Measurements from ENCODE around the gene RIMBP2.
"Not testable (repeated sequence)": the region's sequence is repeated elsewhere in the genome, so short reads cannot be mapped to it uniquely, and the experiment has no call there.

The RIMBP2 gene

GRCh38 chr12:130602251-130602650 is 113.8 kb downstream of the RIMBP2 start:
- no peak for DNase-seq (ENCODE audit: low spot score)

GRCh38 chr12:130601327-130601726 is 114.8 kb downstream of the RIMBP2 start:
- DNase-seq (ENCODE audit: low spot score): no peak

- DNase-seq (ENCODE audit: low spot score): no peak
These were observed 119.9 kb downstream of the RIMBP2 start for GRCh38 chr12:130596241-130596640.

GRCh38 chr12:130595566-130595965 is 120.5 kb downstream of the RIMBP2 start:
- no peak for DNase-seq (ENCODE audit: low spot score)

GRCh38 chr12:130593056-130593455 is 123.0 kb downstream of the RIMBP2 start:
- no peak for DNase-seq (ENCODE audit: low spot score)

- no peak for DNase-seq (ENCODE audit: low spot score)
These were observed 123.5 kb downstream of the RIMBP2 start for GRCh38 chr12:130592641-130593040.

- no peak for DNase-seq (ENCODE audit: low spot score)
These were observed 124.4 kb downstream of the RIMBP2 start for GRCh38 chr12:130591736-130592135.

- DNase-seq (ENCODE audit: low spot score): no peak
These were observed 125.4 kb downstream of the RIMBP2 start for GRCh38 chr12:130590685-130591084.

- no peak for DNase-seq (ENCODE audit: low spot score)
These were observed 126.4 kb downstream of the RIMBP2 start for GRCh38 chr12:130589540-130590317.

GRCh38 chr12:130588696-130589539 is 127.2 kb downstream of the RIMBP2 start:
- no peak for DNase-seq (ENCODE audit: low spot score)

- DNase-seq (ENCODE audit: low spot score): no peak
These were observed 128.1 kb downstream of the RIMBP2 start for GRCh38 chr12:130587966-130588365.

- not testable (repeated sequence) for DNase-seq (ENCODE audit: low spot score)
These were observed 131.6 kb downstream of the RIMBP2 start for GRCh38 chr12:130584475-130584874.

GRCh38 chr12:130583800-130584199 is 132.3 kb downstream of the RIMBP2 start:
- DNase-seq (ENCODE audit: low spot score): no peak

- no peak for DNase-seq (ENCODE audit: low spot score)
These were observed 132.8 kb downstream of the RIMBP2 start for GRCh38 chr12:130583317-130583716.

- no peak for DNase-seq (ENCODE audit: low spot score)
These were observed 133.8 kb downstream of the RIMBP2 start for GRCh38 chr12:130582286-130582685.

- no peak for DNase-seq (ENCODE audit: low spot score)
These were observed 134.3 kb downstream of the RIMBP2 start for GRCh38 chr12:130581782-130582181.

- no peak for DNase-seq (ENCODE audit: low spot score)
These were observed 136.9 kb downstream of the RIMBP2 start for GRCh38 chr12:130579231-130579630.

GRCh38 chr12:130577351-130577750 is 138.7 kb downstream of the RIMBP2 start:
- no peak for DNase-seq (ENCODE audit: low spot score)

- no peak for DNase-seq (ENCODE audit: low spot score)
These were observed 139.7 kb downstream of the RIMBP2 start for GRCh38 chr12:130576371-130576816.

GRCh38 chr12:130574402-130574801 is 141.7 kb downstream of the RIMBP2 start:
- no peak for DNase-seq (ENCODE audit: low spot score)

- no peak for DNase-seq (ENCODE audit: low spot score)
These were observed 142.3 kb downstream of the RIMBP2 start for GRCh38 chr12:130573766-130574165.

- DNase-seq (ENCODE audit: low spot score): no peak
These were observed 142.9 kb downstream of the RIMBP2 start for GRCh38 chr12:130573235-130573634.

GRCh38 chr12:130572553-130572952 is 143.5 kb downstream of the RIMBP2 start:
- no peak for DNase-seq (ENCODE audit: low spot score)

Measured in hematopoietic multipotent progenitor cell treated with erythropoietin and hydrocortisone succinate and interleukin-3 and kit ligand, for 17 days (in vitro differentiated cells).